Measurements from ENCODE around the gene METTL21A.

The METTL21A gene

DNA sequence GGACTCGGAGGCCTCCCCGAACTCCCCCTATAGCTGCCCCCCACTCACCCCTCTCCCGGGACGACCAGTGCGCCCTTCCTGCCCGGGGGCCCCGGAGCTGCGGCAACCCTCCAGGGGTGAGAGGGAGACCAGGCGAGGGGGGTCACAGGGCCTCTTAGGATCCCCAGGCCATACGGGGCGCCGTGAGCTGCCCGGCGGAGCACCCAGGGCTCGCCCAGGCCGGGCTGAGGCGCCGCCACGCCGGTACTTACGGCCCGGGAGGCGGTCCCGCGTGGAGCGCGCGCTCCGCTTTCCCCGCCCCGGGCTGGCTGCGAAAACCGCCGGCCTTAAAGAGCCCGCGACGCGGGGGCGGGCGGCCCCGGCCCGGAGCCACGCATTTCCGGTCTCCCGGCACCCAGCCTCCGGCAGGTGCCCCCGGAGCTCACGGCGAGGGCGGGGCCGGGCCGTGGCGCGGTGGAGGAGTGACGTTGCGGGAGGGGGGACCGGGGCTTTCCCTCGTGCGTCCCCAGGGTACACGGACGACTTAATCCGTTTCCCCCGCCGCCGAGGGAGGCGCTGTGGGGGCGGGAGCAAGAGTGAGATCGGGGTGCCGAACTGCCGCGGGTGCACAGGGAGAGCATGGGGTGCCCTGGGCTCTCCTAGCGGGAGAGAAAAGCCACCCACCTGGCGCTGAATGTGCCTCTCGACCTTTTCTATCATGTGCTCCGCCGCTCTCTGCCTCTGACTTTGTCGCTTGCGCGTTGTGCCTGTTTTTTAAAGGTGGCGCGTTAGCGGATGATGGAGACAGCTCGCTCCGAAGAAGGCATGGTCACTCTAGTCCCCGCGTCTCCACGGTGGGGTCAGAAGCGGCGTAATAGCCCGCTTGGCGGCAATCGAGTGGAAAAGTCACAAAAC, at the start of gene METTL21A:
Gene METTL21A, minus strand, starts transcription at position 381 of the 894 bp plus-strand sequence. CDS start 1,019 bp downstream, outside the sequence.
- DNase-seq (ENCODE audit: low read depth in 2 of 2) = peak; percentile 83 to 92
- TF ChIP-seq, protein P1, sequence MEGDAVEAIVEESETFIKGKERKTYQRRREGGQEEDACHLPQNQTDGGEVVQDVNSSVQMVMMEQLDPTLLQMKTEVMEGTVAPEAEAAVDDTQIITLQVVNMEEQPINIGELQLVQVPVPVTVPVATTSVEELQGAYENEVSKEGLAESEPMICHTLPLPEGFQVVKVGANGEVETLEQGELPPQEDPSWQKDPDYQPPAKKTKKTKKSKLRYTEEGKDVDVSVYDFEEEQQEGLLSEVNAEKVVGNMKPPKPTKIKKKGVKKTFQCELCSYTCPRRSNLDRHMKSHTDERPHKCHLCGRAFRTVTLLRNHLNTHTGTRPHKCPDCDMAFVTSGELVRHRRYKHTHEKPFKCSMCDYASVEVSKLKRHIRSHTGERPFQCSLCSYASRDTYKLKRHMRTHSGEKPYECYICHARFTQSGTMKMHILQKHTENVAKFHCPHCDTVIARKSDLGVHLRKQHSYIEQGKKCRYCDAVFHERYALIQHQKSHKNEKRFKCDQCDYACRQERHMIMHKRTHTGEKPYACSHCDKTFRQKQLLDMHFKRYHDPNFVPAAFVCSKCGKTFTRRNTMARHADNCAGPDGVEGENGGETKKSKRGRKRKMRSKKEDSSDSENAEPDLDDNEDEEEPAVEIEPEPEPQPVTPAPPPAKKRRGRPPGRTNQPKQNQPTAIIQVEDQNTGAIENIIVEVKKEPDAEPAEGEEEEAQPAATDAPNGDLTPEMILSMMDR (IDR thresholded peaks at IDR 0.05; ENCODE audit: low read depth, low read length) = peak; percentile 53
- H3K4me3 ChIP-seq (replicated peaks in 1 of 2; ENCODE audit: low read depth in 2 of 2, low read length in 2 of 2) = peak within 1 kb of the TSS; percentile 80 to 91

DNA sequence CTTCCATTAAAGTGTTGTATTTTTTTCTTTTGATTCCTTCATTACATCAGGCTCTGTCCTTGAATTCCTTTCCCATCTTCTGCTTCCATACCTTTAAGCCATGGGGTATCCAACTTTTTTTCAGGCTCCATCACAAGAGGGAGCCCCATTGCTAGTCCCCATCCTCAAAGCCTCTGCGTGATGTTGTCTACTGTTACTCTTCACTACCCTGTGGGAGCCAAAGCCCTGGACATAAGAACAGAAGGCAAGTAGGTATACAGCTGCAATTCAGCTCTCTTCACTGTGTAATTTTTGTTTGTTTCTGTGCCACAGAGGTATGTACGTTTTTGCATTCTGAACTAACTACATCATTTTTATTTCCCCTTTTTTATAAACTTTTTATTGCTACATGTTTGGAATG, 49.6 kb upstream of the METTL21A start:
- H3K4me3 ChIP-seq (replicated peaks in 1 of 2; ENCODE audit: low read depth in 2 of 2, low read length in 2 of 2) = no peak overlapping the region
- DNase-seq (ENCODE audit: low read depth in 2 of 2) = no peak
- TF ChIP-seq, protein P1 (IDR thresholded peaks at IDR 0.05; ENCODE audit: low read depth, low read length) = no peak

DNA sequence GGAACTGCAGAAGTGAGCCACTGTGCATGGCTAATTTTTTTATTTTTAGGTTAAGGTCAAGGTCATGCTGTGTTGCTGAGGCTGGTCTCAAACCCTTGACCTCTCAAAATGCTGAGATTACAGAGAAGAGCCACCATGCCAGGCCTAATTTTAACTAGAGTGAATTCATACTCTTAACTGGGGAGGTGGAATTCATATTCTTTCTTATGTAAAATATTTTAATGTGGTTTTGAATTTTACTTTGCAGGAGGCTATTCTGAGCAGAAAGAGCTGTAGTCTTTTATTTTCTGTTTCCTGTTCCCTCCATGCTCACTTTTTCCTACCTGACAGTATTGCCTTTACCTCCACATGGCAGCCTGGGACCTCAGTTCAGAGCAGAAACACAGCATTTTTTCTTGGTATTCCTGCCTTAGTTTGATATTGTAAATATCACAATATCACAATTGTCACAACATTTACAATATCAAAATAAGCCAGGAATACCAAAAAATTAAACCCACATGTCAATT, 49.1 kb upstream of the METTL21A start:
- TF ChIP-seq, protein P1 (IDR thresholded peaks at IDR 0.05; ENCODE audit: low read depth, low read length) = no peak
- no peak for DNase-seq (ENCODE audit: low read depth in 2 of 2)
- no peak overlapping the region for H3K4me3 ChIP-seq (replicated peaks in 1 of 2; ENCODE audit: low read depth in 2 of 2, low read length in 2 of 2)

DNA sequence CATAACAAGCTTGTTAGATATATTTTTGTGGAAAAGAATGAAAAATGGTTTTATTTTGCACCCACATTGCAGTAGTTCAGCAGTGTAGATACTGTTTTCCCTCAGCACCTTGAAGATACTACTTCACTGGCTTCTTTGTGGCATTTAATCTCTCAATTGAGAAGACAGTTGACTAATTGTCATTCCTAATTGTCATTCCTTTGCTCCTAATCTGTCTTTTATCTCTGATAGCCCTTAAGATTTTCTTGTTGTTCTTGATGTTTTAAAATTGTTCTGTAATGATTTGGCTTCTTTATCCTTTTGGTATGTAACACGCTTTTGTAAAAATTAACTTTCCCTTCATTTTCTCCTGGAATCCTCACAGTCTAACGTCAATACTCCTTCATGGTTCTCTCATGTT, 48.2 kb upstream of the METTL21A start:
- DNase-seq (ENCODE audit: low read depth in 2 of 2) = no peak
- no peak overlapping the region for H3K4me3 ChIP-seq (replicated peaks in 1 of 2; ENCODE audit: low read depth in 2 of 2, low read length in 2 of 2)
- TF ChIP-seq, protein P1 (IDR thresholded peaks at IDR 0.05; ENCODE audit: low read depth, low read length) = no peak

DNA sequence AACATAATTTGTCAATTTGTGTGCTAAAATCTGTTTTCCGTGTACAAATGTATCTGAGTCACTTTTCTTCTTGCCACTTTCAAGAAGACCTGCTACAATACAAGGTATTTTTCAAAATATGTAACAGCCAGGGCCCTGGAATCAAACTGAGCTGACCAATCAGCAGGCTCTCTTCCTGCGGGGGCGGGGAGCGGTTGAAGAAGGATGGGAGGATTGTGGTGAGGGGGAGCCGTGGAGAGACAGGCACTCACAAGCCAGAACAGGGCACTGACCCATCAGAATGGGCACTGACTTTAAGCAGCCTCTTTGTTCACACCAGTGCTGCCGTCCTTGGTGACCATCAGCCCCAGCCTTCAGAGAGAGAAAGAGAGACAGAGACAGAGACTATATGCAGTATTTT, 45.7 kb upstream of the METTL21A start:
- TF ChIP-seq, protein P1 (IDR thresholded peaks at IDR 0.05; ENCODE audit: low read depth, low read length) = no peak
- H3K4me3 ChIP-seq (replicated peaks in 1 of 2; ENCODE audit: low read depth in 2 of 2, low read length in 2 of 2) = no peak overlapping the region
- no peak for DNase-seq (ENCODE audit: low read depth in 2 of 2)

DNA sequence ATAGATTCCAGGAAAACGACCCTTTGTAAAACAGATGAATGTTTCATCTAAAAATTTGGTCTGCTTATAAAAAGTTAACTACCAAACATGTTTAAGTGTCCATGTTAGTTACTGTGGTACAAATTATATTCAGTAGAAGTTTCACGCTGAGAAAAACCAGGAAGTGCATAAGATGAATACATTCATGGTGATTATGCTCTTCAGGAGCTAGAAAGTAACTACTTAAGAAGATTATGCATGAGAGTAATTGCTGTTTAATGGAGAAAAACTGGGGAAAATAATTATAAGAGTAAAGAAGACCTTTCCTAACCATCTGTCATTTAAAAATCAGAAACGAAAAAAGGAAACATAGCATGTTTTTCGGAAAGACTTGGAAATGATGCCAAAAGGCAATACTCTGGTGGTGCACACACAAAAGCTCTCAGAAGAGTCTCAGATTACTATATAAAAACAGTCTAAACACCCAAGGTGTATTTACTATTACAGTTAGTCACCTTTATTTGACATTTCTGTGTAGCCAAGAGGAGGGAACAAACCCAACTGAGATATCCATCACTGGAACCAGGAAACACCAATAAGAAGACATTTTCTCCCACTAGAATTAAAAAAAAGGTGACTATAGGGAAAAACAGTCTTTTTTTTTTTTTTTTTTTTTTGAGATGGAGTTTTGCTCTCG, 38.8 kb upstream of the METTL21A start:
- TF ChIP-seq, protein P1 (IDR thresholded peaks at IDR 0.05; ENCODE audit: low read depth, low read length) = no peak
- no peak overlapping the region for H3K4me3 ChIP-seq (replicated peaks in 1 of 2; ENCODE audit: low read depth in 2 of 2, low read length in 2 of 2)
- no peak for DNase-seq (ENCODE audit: low read depth in 2 of 2)
